ENCODE results near the gene PIGQ.

The PIGQ gene

GRCh38 chr16:625117-625976 lies 55.6 kb downstream of the PIGQ start:
- in situ Hi-C loops (cut with HindIII; ENCODE audit: low sequenced_read_pairs) = loop anchor here (25.0 kb wide), 1 partner anchor 88 kb away; the partner anchor contains the start of gene CAPN15

DNA sequence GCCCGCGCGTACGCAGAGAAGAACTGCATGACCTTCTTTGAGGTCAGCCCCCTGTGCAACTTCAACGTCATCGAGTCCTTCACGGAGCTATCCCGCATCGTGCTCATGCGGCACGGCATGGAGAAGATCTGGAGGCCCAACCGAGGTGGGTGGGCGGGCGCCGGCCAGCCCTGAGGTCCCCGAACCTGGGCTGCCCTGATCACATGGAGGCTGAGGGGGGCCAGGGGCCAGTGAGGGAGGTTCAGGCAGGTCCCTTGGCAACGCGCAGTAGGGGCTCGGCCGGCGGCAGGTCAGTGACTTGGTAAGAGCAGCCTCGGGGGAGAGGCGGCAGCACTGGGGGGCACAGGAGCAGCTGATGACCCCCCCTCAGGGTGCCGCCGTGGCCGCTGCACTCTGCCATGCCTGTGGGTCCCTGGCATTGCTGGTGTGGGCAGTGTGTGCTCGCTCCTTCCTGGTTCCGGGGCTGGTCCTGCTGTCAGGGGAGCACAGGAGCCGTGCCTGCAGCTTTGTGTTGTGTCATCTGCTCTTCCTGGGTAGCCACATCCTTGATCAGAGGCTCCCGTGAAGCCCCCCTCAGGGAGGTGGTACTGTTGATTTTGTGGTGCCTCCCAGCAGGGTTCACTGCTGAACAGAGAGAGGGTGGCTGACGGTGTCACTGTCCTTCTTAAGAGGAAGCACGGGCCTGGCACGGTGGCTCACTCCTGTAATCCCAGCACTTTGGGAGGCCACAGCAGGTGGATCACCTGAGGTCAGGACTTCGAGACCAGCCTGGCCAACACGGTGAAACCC lies 56.4 kb downstream of the PIGQ start:
- in situ Hi-C loops (cut with HindIII; ENCODE audit: low sequenced_read_pairs) = loop anchor here (25.0 kb wide), 1 partner anchor 89 kb away; the partner anchor contains the start of gene CAPN15

DNA sequence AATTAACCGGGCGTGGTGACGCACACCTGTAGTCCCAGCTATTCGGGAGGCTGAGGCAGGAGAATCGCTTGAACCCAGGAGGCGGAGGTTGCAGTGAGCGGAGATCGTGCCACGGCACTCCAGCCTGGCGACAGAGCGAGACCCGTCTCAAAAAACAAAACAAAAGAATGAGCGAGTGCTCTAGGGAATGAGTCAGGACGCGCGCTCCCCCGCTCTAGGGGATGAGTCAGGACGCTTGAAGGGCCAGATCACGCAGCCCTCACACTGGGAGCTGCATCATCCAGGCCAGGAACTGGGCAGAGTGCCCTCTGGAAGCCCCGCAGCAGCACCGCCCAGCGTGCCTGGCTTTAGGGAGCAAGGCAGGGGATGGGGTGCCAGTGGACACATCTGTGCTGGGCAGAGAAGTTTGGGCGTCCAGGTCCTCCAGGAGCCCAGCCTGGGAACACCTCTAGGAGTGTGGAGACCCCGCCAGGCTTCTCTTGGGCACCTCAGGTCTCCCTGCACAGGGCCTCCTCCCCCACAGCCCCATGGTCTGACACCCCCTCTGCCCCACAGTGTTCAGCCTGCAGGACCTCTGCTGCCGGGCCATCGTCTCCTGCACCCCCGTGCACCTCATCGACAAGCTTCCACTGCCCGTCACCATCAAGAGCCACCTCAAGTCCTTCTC lies 57.2 kb downstream of the PIGQ start:
- in situ Hi-C loops (cut with HindIII; ENCODE audit: low sequenced_read_pairs) = loop anchor here (25.0 kb wide), 1 partner anchor 90 kb away; the partner anchor contains the start of gene CAPN15

DNA sequence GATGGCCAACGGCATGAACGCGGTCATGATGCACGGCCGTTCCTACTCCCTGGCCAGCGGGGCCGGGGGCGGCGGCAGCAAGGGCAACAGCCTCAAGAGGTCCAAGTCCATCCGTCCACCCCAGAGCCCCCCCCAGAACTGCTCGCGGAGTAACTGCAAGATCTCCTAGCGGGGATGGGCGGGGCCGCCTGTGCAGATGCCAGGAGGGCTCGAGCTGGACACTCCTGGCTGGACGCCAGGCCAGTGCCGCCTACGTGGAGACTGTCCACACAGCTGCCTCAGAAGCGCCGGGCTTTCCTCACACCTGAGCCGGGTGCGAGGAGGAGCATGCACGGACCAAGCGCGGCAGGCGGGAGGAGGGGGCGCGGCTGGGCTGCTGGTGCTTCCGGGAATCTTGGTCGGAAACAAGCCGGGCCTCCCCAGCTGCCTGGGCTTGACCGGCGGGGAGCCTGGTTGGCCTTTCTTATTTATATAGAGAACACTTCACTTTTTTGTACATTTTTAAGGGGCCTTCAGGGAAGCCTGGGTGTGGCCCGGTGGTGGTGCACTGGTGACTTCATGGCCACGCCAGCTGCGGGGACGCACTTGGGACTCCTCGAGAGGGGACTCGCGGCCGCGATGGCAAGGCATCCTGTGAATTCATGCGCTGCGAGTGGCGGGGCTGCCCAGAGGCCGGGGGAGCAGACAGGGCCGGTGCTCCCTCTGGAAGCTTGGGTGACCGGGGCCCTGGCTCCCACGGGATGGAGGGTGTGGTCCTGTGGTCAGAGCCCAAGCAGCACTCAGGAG lies 57.9 kb downstream of the PIGQ start:
- in situ Hi-C loops (cut with HindIII; ENCODE audit: low sequenced_read_pairs) = loop anchor here (25.0 kb wide), 1 partner anchor 90 kb away; the partner anchor contains the start of gene CAPN15

DNA sequence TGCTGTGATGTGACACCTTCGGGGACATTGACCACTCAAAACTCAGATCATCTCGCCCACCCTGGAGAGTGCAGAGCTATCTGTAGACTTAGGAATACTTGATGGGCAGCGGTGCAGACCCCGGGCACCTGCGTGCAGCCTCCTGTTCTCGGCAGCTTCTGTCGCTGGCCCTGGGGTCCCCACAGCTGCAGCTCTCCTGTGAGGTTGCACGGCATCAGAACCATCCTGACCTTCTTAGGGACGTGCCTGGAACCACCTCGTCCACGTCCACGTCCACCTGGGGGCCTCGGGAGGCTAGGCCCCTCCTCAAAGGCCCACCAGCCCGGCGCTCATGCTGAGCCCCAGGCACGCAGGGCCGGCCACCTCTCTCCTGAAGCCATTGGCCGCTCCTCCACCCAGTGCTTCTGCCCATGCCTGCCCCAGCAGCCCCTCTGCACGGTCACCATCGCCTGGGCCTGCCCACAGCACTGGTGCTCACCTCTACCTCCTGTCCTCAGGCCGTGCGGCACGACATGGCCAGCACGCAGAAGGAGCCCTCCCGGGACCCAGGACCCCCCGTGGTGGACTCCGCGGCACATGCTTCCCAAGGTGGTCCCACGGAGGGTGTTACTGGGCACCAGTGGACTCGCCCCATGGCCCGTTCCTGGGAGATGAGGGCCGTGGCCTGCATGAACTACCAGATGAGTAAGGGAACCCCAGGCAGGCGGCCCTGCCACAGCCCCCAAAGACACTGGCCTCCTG lies 58.7 kb downstream of the PIGQ start:
- in situ Hi-C loops (cut with HindIII; ENCODE audit: low sequenced_read_pairs) = loop anchor here (25.0 kb wide), 1 partner anchor 91 kb away; the partner anchor contains the start of gene CAPN15

- in situ Hi-C loops (cut with HindIII; ENCODE audit: low sequenced_read_pairs) = loop anchor here (25.0 kb wide), 1 partner anchor 92 kb away; the partner anchor contains the start of gene CAPN15
Observed at GRCh38 chr16:629185-629832, 59.5 kb downstream of the PIGQ start.

DNA sequence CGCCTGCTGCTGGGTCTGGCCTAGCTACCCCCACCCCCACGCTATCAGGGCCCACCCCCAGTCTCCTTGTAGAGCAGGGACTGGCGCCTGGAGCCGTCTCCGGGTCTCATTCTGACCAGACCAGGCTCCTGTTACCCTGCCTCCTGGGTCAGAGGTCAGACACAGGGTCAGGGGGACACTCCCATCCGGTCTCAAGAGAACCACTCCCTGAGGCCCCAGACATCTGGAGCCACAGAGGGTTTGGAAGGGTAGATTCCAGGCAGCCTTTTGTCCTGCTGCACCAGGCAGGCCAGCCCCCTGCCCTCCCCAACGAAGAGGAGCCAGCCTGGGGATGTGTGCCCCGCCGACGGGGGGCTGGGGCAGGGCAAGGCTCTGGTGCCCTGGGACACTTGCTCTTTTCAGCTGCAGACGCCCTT lies 60.1 kb downstream of the PIGQ start:
- in situ Hi-C loops (cut with HindIII; ENCODE audit: low sequenced_read_pairs) = loop anchor here (25.0 kb wide), 1 partner anchor 93 kb away; the partner anchor contains the start of gene CAPN15

- in situ Hi-C loops (cut with HindIII; ENCODE audit: low sequenced_read_pairs) = loop anchor here (25.0 kb wide), 1 partner anchor 93 kb away; the partner anchor contains the start of gene CAPN15
Observed at GRCh38 chr16:630249-630814, 60.6 kb downstream of the PIGQ start.

- in situ Hi-C loops (cut with HindIII; ENCODE audit: low sequenced_read_pairs) = loop anchor here (25.0 kb wide), 1 partner anchor 94 kb away; the partner anchor contains the start of gene CAPN15
Observed at GRCh38 chr16:630815-631405, 61.1 kb downstream of the PIGQ start, which contains the start of gene WFIKKN1. TSS of gene WFIKKN1 (plus strand) at chr16:630985. CDS start at chr16:631254, 269 bp downstream.

- in situ Hi-C loops (cut with HindIII; ENCODE audit: low sequenced_read_pairs) = loop anchor here (25.0 kb wide), 1 partner anchor 95 kb away; the partner anchor contains the start of gene CAPN15
Observed at GRCh38 chr16:631808-632358, 62.1 kb downstream of the PIGQ start.

GRCh38 chr16:632486-633335 lies 62.9 kb downstream of the PIGQ start:
- in situ Hi-C loops (cut with HindIII; ENCODE audit: low sequenced_read_pairs) = loop anchor here (25.0 kb wide), 1 partner anchor 95 kb away; the partner anchor contains the start of gene CAPN15

GRCh38 chr16:633336-634050 lies 63.7 kb downstream of the PIGQ start:
- in situ Hi-C loops (cut with HindIII; ENCODE audit: low sequenced_read_pairs) = loop anchor here (25.0 kb wide), 1 partner anchor 96 kb away; the partner anchor contains the start of gene CAPN15

Measured in endothelial cell of hepatic sinusoid (primary cell).